HepG2 (cell line): ENCODE measurements around the gene HTRA3. TPM values are rescaled to one million over a fixed set of nuclear protein-coding genes. Genes with fewer than 3 reads are reported as not detected.

ENCODE experiments used
- CTCF ChIP-seq: sonication (generic); formaldehyde crosslinking; IDR thresholded peaks from 2 replicates; pipeline ENCODE4 v1.5.0; 2020; ENCODE audit warnings: mild to moderate bottlenecking, missing genetic modification reagents, moderate library complexity
- MEF2D ChIP-seq: sonication (generic); formaldehyde crosslinking; IDR thresholded peaks from 2 replicates; pipeline ENCODE4 v1.5.1; 2020; ENCODE audit warnings: mild to moderate bottlenecking, missing genetic modification reagents
- PRMT3 ChIP-seq: sonication (generic); formaldehyde crosslinking; IDR thresholded peaks from 2 replicates; pipeline ENCODE4 v1.8.1; 2022; ENCODE audit warnings: low read depth, mild to moderate bottlenecking, moderate library complexity, missing genetic modification reagents, borderline replicate concordance
- RAD21 ChIP-seq: fragments of 450-650 bp; formaldehyde crosslinking; IDR thresholded peaks from 2 replicates; pipeline ENCODE4 v1.5.0; 2020; ENCODE audit warnings: mild to moderate bottlenecking
- SATB2 ChIP-seq: sonication (generic); formaldehyde crosslinking; IDR thresholded peaks from 2 replicates; pipeline ENCODE4 v1.5.0; 2020; ENCODE audit warnings: missing genetic modification reagents
- TFDP2 ChIP-seq: sonication (generic); formaldehyde crosslinking; IDR thresholded peaks from 2 replicates; pipeline ENCODE4 v1.4.0; 2020; ENCODE audit warnings: missing genetic modification reagents
- THYN1 ChIP-seq: sonication (generic); formaldehyde crosslinking; IDR thresholded peaks from 2 replicates; pipeline ENCODE4 v1.8.1; 2023; ENCODE audit warnings: low read depth, mild to moderate bottlenecking, moderate library complexity, missing genetic modification reagents, borderline replicate concordance
- ZBED4 ChIP-seq: sonication (generic); formaldehyde crosslinking; IDR thresholded peaks from 2 replicates; pipeline ENCODE4 v1.4.0; 2020; ENCODE audit warnings: missing genetic modification reagents, borderline replicate concordance
- ZNF292 ChIP-seq: sonication (generic); formaldehyde crosslinking; IDR thresholded peaks from 2 replicates; pipeline ENCODE4 v1.8.1; 2022; ENCODE audit warnings: mild to moderate bottlenecking, low read depth, missing genetic modification reagents, borderline replicate concordance
- ZNF691 ChIP-seq: sonication (generic); formaldehyde crosslinking; IDR thresholded peaks from 2 replicates; pipeline ENCODE4 v1.4.0; 2020; ENCODE audit warnings: missing genetic modification reagents, low read depth, mild to moderate bottlenecking, borderline replicate concordance
- ZNF75D ChIP-seq: sonication (generic); formaldehyde crosslinking; IDR thresholded peaks from 2 replicates; pipeline ENCODE4 v1.8.1; 2023; ENCODE audit warnings: missing genetic modification reagents, mild to moderate bottlenecking, borderline replicate concordance
- ZNF800 ChIP-seq: sonication (generic); formaldehyde crosslinking; IDR thresholded peaks from 2 replicates; pipeline ENCODE4 v1.4.0; 2020; ENCODE audit warnings: missing genetic modification reagents
- polyA plus RNA-seq, 8 experiments: library from polyadenylated mRNA; depleted of rRNA in 3 of 8; stranded (reverse) in 7 of 8; unstranded in 1 of 8; fragments of >200 nt; fragmentation: Illumina TruSeq in 4 of 8; extraction: Trizol in 4 of 8; gene quantifications; 2 replicates each; pipeline versions ENCODE4 v1.2.1 to v1.2.3, GENCODE V29; 2011 to 2016; ENCODE audit warnings: low read depth in 4 of 8, missing spikeins in 1 of 8, mixed read lengths in 1 of 8; ENCODE audit not compliant: insufficient read depth in 1 of 8
- total RNA-seq, 5 experiments: library from RNA; depleted of rRNA; stranded (reverse); fragments of >200 nt; fragmentation: Illumina TruSeq; extraction: Trizol; gene quantifications; 2 replicates each; pipeline ENCODE4 v1.2.3, GENCODE V29; 2016; ENCODE audit warnings: low read depth in 1 of 5

Gene HTRA3
- total and polyA plus RNA-seq, 2 of the 13 experiments (the other 11 are each of a cell fraction or from before 2014, with no cell fraction given): 0.17 TPM; not detected in 1

GRCh38 chr4:8241895-8242696, 27.5 kb upstream of the HTRA3 start (continued):
- TF ChIP-seq ZNF800 (0 out of 2 replicates have a peak, but pooled peaks have one; percentile 30), MEF2D (CRISPR knock-in tag) (0 out of 2 replicates have a peak, but pooled peaks have one; percentile 20), ZNF292 (CRISPR knock-in tag) (no peak), ZNF691 (0 out of 2 replicates have a peak, but pooled peaks have one; percentile 34), CTCF (CRISPR knock-in tag) (peak; percentile 93), ZBED4 (CRISPR knock-in tag) (0 out of 2 replicates have a peak, but pooled peaks have one; percentile 41), SATB2 (CRISPR knock-in tag) (no peak), ZNF75D (CRISPR knock-in tag) (no peak), TFDP2 (CRISPR knock-in tag) (peak; percentile 31; the same call in 1 of the 2 replicates), THYN1 (CRISPR knock-in tag) (no peak), PRMT3 (CRISPR knock-in tag) (no peak), RAD21 (peak; percentile 91)
